Vagina (tissue), 2 donors: ENCODE measurements around the gene KLHL22. TPM values are rescaled to one million over a fixed set of nuclear protein-coding genes. Genes with fewer than 3 reads are reported as not detected.
A peak's percentile ranks its signal among the peaks of the same experiment; 100 is the strongest.

Experiments
- DNase-seq, 2 donors: peaks; one replicate each; pipeline ENCODE4 v3.0.0-alpha.2; 2017; ENCODE audit errors: extremely low spot score in 2 of 2
- H3K27ac ChIP-seq: fragments of 200-600 bp; sonication (generic); one replicate; pipeline ENCODE4 v1.5.1; 2019
- H3K27me3 ChIP-seq: fragments of 200-600 bp; sonication (generic); one replicate; pipeline ENCODE4 v1.5.1; 2019
- H3K36me3 ChIP-seq, 2 donors: fragments of 200-600 bp; sonication (generic); one replicate each; pipeline ENCODE4 v1.5.1; 2017 to 2019
- H3K4me1 ChIP-seq: fragments of 200-600 bp; sonication (generic); one replicate; pipeline ENCODE4 v1.5.1; 2019
- H3K4me3 ChIP-seq, 2 donors: fragments of 200-600 bp; sonication (generic); 1 replicate in 1 of 2; 2 replicates in 1 of 2; pipeline ENCODE4 v1.5.1; 2016 to 2019
- H3K9me3 ChIP-seq: fragments of 200-600 bp; sonication (generic); one replicate; pipeline ENCODE4 v1.5.1; 2019
- CTCF ChIP-seq, 3 experiments: fragments of 450-650 bp in 2 of 3; fragments of 200-600 bp in 1 of 3; sonication (generic) in 1 of 3; IDR thresholded peaks; one replicate each; pipeline ENCODE4 v1.5.1; 2017 to 2019; ENCODE audit warnings: antibody characterized with exemption in 3 of 3, mild to moderate bottlenecking in 2 of 3, moderate library complexity in 2 of 3
- POLR2A ChIP-seq, 2 donors: fragments of 450-650 bp; IDR thresholded peaks; one replicate each; pipeline ENCODE4 v1.6.1; 2017; ENCODE audit warnings: antibody characterized with exemption in 2 of 2, mild to moderate bottlenecking in 2 of 2, moderate library complexity in 2 of 2
- POLR2AphosphoS5 ChIP-seq, 2 donors: sonication (generic); formaldehyde crosslinking; IDR thresholded peaks; one replicate each; pipeline ENCODE4 v1.9.0; 2017; ENCODE audit warnings: antibody characterized with exemption in 2 of 2, mild to moderate bottlenecking in 2 of 2, low read depth in 1 of 2; ENCODE audit not compliant: insufficient read depth in 1 of 2
- intact Hi-C: fragments of 100-400 bp; cut with DNase I; formaldehyde crosslinking; loops from one replicate; pipeline ENCODE4 v1.15.1; 2023
- total RNA-seq: library from RNA; depleted of rRNA; stranded (reverse); fragments of >200 nt; gene quantifications from one replicate; pipeline ENCODE4 v1.2.3, GENCODE V29; 2016

KLHL22 gene
- total RNA-seq, 1 donor from 2014 or later, result 20.1 TPM

GRCh38 chr22:20517841-20518592 is 22.4 kb upstream of the KLHL22 start:
- Histone ChIP-seq H3K36me3 (peaks cover 0 to 21% of the 10 kb centered on the region in 2 donors), H3K4me1 (peaks cover 80% of the 10 kb centered on the region), H3K27ac (no peak overlapping the region), H3K9me3 (no peaks in the 10 kb centered on the region), H3K4me3 (no peak overlapping the region), H3K27me3 (no peaks in the 10 kb centered on the region)
- intact Hi-C loops, result no loop called here
- no peak for TF ChIP-seq CTCF (IDR thresholded peaks at IDR 0.05)
- TF ChIP-seq POLR2AphosphoS5 (IDR thresholded peaks at IDR 0.05; ENCODE audit: insufficient read depth in 1 of 2, low read depth in 1 of 2), result no peak
- TF ChIP-seq POLR2A (IDR thresholded peaks at IDR 0.05), result no peak
- DNase-seq, result no peak

- TF ChIP-seq POLR2A (IDR thresholded peaks at IDR 0.05), result no peak
- TF ChIP-seq CTCF (IDR thresholded peaks at IDR 0.05), result no peak
- no peak for TF ChIP-seq POLR2AphosphoS5 (IDR thresholded peaks at IDR 0.05; ENCODE audit: insufficient read depth in 1 of 2, low read depth in 1 of 2)
Observed at GRCh38 chr22:20517422-20517821, 21.8 kb upstream of the KLHL22 start.

GRCh38 chr22:20516399-20516798 is 20.8 kb upstream of the KLHL22 start:
- peaks cover 69% of the 10 kb centered on the region for H3K4me1 ChIP-seq
- intact Hi-C loops, result no loop called here

More at GRCh38 chr22:20517422-20517821, 21.8 kb upstream of the KLHL22 start:
- H3K36me3 ChIP-seq, result peaks cover 0 to 21% of the 10 kb centered on the region in 2 donors
- no peaks in the 10 kb centered on the region for H3K27me3 ChIP-seq
- H3K9me3 ChIP-seq, result no peaks in the 10 kb centered on the region
- no peak overlapping the region for H3K4me3 ChIP-seq
- intact Hi-C loops, result no loop called here
- peaks cover 74% of the 10 kb centered on the region for H3K4me1 ChIP-seq
- DNase-seq, result no peak
- H3K27ac ChIP-seq, result no peak overlapping the region

GRCh38 chr22:20514658-20515406 is 19.2 kb upstream of the KLHL22 start:
- no peak for DNase-seq
- TF ChIP-seq CTCF (IDR thresholded peaks at IDR 0.05) (no peak), POLR2AphosphoS5 (IDR thresholded peaks at IDR 0.05; ENCODE audit: insufficient read depth in 1 of 2, low read depth in 1 of 2) (peak; percentile 37 to 77), POLR2A (IDR thresholded peaks at IDR 0.05) (no peak)
- intact Hi-C loops, result no loop called here
- H3K27ac ChIP-seq, result peak overlapping the region; percentile 53
- peaks cover 79% of the 10 kb centered on the region for H3K4me1 ChIP-seq
- H3K9me3 ChIP-seq, result no peaks in the 10 kb centered on the region
- H3K27me3 ChIP-seq, result no peaks in the 10 kb centered on the region
- H3K36me3 ChIP-seq, result peaks cover 0 to 13% of the 10 kb centered on the region in 2 donors
- H3K4me3 ChIP-seq, result no peak overlapping the region

More at GRCh38 chr22:20516399-20516798, 20.8 kb upstream of the KLHL22 start:
- Histone ChIP-seq H3K36me3 (peaks cover 0 to 21% of the 10 kb centered on the region in 2 donors), H3K9me3 (no peaks in the 10 kb centered on the region), H3K4me3 (no peak overlapping the region), H3K27me3 (no peaks in the 10 kb centered on the region), H3K27ac (no peak overlapping the region)
- no peak for DNase-seq
- TF ChIP-seq POLR2A (IDR thresholded peaks at IDR 0.05) (no peak), CTCF (IDR thresholded peaks at IDR 0.05) (no peak), POLR2AphosphoS5 (IDR thresholded peaks at IDR 0.05; ENCODE audit: insufficient read depth in 1 of 2, low read depth in 1 of 2) (no peak)
